Suprapubic skin (tissue), 4 donors: ENCODE results near the gene DBNDD1.

Experiments used
- CTCF ChIP-seq, 2 donors: fragments of 200-600 bp in 1 of 2; fragments of 450-650 bp in 1 of 2; sonication (generic) in 1 of 2; IDR thresholded peaks; one replicate each; pipeline ENCODE4 v1.5.1; 2016 to 2019; ENCODE audit warnings: antibody characterized with exemption in 2 of 2, mild to moderate bottlenecking in 1 of 2, moderate library complexity in 1 of 2
- EP300 ChIP-seq: sonication (generic); formaldehyde crosslinking; IDR thresholded peaks from one replicate; pipeline ENCODE4 v1.6.1; 2017; ENCODE audit warnings: antibody characterized with exemption
- POLR2A ChIP-seq, 2 donors: fragments of 450-650 bp; IDR thresholded peaks; one replicate each; pipeline ENCODE4 v1.6.1; 2017; ENCODE audit warnings: antibody characterized with exemption in 2 of 2, mild to moderate bottlenecking in 2 of 2, moderate library complexity in 2 of 2
- POLR2AphosphoS5 ChIP-seq, 3 donors: sonication (generic); formaldehyde crosslinking; IDR thresholded peaks; one replicate each; pipeline ENCODE4 v1.6.1; 2017; ENCODE audit warnings: antibody characterized with exemption in 3 of 3

GRCh38 chr16:90043526-90043925, 24.3 kb upstream of the DBNDD1 start:
- TF ChIP-seq CTCF (IDR thresholded peaks at IDR 0.05) (no peak), POLR2A (IDR thresholded peaks at IDR 0.05) (no peak), POLR2AphosphoS5 (IDR thresholded peaks at IDR 0.05) (no peak), EP300 (no peak)
